Lower lobe of right lung (tissue), 2 donors: ENCODE data around the gene FRMD7. TPM values are rescaled to one million over a fixed set of nuclear protein-coding genes. Genes with fewer than 3 reads are reported as not detected.

Experiments used
- ATAC-seq, 2 donors: fragments of 200-7000 bp; cut with Tn5 transposase; one replicate each; pipeline ENCODE4 v1.9.1; 2020 to 2022; ENCODE audit warnings: mild to moderate bottlenecking in 2 of 2, moderate library complexity in 2 of 2
- DNase-seq: peaks from one replicate; pipeline ENCODE4 v3.0.0-alpha.2; 2020
- H3K27ac ChIP-seq: fragments of 200-600 bp; one replicate; pipeline ENCODE4 v1.8.0; 2022
- H3K27me3 ChIP-seq: fragments of 200-600 bp; one replicate; pipeline ENCODE4 v1.8.0; 2022; ENCODE audit warnings: low read depth
- H3K36me3 ChIP-seq: fragments of 200-600 bp; one replicate; pipeline ENCODE4 v1.8.0; 2022; ENCODE audit warnings: mild to moderate bottlenecking
- H3K4me1 ChIP-seq: fragments of 200-600 bp; one replicate; pipeline ENCODE4 v1.8.0; 2022
- H3K4me3 ChIP-seq: fragments of 200-600 bp; one replicate; pipeline ENCODE4 v1.8.0; 2022; ENCODE audit warnings: mild to moderate bottlenecking
- H3K9me3 ChIP-seq: fragments of 200-600 bp; one replicate; pipeline ENCODE4 v1.8.0; 2022
- intact Hi-C: fragments of 100-400 bp; cut with DNase I; formaldehyde crosslinking; loops from one replicate; pipeline ENCODE4 v1.11.0; 2022
- total RNA-seq: library from RNA; stranded (reverse); fragmentation: NEBNext Ultra II Directional; extraction: Animal tissue kit (Norgen Biotek cat#: 25700); gene quantifications from one replicate; pipeline ENCODE4 v1.2.1, GENCODE V29; 2021
- TF ChIP-seq, protein P1 (sequence below): fragments of 200-600 bp; IDR thresholded peaks from one replicate; pipeline ENCODE4 v1.8.0; 2022; ENCODE audit warnings: antibody characterized with exemption, mild to moderate bottlenecking
- donor health status: DM: no; HTN: yes; CAD: no; lungs with severe emphysema.

Gene FRMD7
- total RNA-seq, 1 donor from 2014 or later: not detected

DNA sequence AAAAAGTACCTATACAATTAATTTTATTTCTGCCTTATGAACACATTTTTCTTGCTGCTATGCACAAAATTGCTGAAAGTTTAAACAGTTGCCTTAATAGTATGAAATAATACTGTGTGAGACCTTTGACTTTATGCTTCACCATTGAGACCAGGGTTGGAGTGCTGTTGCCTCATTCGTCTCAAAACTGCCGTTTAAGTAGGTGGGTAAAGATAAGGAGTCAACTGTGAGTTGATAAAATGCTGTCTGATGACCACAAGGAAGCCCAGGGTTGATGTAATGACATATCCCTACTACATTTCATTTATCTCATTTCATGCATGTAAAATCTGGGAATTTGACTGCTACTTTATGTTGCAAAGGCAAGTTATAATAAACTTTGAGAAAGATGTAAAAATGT lies 81.3 kb downstream of the FRMD7 start:
- TF ChIP-seq, protein P1, sequence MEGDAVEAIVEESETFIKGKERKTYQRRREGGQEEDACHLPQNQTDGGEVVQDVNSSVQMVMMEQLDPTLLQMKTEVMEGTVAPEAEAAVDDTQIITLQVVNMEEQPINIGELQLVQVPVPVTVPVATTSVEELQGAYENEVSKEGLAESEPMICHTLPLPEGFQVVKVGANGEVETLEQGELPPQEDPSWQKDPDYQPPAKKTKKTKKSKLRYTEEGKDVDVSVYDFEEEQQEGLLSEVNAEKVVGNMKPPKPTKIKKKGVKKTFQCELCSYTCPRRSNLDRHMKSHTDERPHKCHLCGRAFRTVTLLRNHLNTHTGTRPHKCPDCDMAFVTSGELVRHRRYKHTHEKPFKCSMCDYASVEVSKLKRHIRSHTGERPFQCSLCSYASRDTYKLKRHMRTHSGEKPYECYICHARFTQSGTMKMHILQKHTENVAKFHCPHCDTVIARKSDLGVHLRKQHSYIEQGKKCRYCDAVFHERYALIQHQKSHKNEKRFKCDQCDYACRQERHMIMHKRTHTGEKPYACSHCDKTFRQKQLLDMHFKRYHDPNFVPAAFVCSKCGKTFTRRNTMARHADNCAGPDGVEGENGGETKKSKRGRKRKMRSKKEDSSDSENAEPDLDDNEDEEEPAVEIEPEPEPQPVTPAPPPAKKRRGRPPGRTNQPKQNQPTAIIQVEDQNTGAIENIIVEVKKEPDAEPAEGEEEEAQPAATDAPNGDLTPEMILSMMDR: no peak

DNA sequence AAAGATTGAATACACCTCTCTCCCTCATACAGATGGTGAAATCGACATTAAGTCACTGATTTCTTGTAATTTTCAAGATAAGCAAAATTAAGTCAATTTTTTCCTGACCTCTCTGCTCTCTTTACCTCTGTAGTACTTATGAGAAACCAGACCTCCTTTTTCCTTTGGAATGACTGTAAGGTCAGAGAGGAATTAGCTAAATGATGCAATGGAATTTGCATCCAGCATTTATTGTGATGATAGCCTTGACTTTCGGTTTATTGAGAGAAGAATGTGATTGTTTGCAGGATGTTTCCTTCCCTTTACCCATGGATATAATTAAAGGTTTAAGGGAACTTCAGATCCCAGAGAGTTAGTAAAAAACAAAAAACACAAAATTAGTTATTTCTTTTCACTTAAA lies 82.4 kb downstream of the FRMD7 start:
- H3K27me3 ChIP-seq: no peaks in the 10 kb centered on the region
- intact Hi-C loops: no loop called here

More for the DNA sequence above, 81.3 kb downstream of the FRMD7 start:
- intact Hi-C loops: no loop called here
- Histone ChIP-seq H3K27ac (no peak overlapping the region), H3K4me1 (no peaks in the 10 kb centered on the region), H3K9me3 (no peaks in the 10 kb centered on the region), H3K36me3 (no peaks in the 10 kb centered on the region), H3K4me3 (no peak overlapping the region), H3K27me3 (no peaks in the 10 kb centered on the region)
- DNase-seq (no peak), ATAC-seq (no peak)

DNA sequence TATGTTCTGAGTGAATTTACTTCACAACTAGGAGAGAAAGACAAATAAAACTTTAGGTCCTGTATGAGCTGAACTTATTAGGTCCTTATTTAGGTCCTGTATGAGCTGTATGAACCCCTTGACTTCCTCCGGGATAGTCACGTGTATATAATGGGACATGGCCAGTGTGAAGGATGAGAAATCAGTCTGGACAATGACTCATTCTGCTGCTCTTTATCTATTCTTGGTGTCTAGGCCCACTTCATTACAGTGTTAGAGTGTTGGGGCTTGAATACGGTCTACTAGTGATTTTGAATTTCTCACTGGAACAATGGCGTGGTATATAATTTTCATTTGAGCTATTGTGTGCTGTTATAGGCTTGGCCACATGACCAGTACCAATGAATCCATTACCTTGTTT lies 82.9 kb downstream of the FRMD7 start:
- no peak for DNase-seq
- Histone ChIP-seq H3K4me1 (no peaks in the 10 kb centered on the region), H3K9me3 (no peaks in the 10 kb centered on the region), H3K4me3 (no peak overlapping the region), H3K27ac (no peak overlapping the region), H3K36me3 (no peaks in the 10 kb centered on the region), H3K27me3 (no peaks in the 10 kb centered on the region)
- TF ChIP-seq, protein P1: no peak
- intact Hi-C loops: no loop called here
- ATAC-seq: no peak

More for the DNA sequence above, 82.4 kb downstream of the FRMD7 start:
- H3K36me3 ChIP-seq: no peaks in the 10 kb centered on the region
- TF ChIP-seq, protein P1: no peak
- no peaks in the 10 kb centered on the region for H3K4me1 ChIP-seq
- no peaks in the 10 kb centered on the region for H3K9me3 ChIP-seq
- ATAC-seq (no peak), DNase-seq (no peak)
- no peak overlapping the region for H3K27ac ChIP-seq
- no peak overlapping the region for H3K4me3 ChIP-seq

DNA sequence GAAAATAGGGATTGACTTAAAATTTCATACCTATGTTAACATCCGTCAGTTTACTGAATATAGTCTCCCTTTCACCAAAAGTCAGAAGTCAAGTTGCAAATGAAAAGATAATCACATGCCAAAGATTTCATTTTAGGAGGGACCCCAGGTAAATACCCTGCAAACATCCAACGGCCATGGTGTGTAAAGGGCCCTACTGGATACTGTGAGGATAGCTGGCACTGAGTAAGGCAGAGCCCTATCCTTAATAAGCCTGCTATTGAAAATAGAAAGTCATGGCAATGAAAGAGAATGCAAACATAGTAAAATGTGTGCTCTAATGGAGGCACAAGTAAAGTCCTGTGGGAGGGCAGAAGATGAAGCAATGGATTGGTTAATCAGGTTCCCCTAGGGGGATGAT lies 83.8 kb downstream of the FRMD7 start:
- Histone ChIP-seq H3K4me1 (no peaks in the 10 kb centered on the region), H3K36me3 (no peaks in the 10 kb centered on the region), H3K4me3 (no peak overlapping the region), H3K27ac (no peak overlapping the region), H3K27me3 (no peaks in the 10 kb centered on the region), H3K9me3 (no peaks in the 10 kb centered on the region)
- DNase-seq (no peak), ATAC-seq (no peak)
- intact Hi-C loops: no loop called here
- TF ChIP-seq, protein P1: no peak

DNA sequence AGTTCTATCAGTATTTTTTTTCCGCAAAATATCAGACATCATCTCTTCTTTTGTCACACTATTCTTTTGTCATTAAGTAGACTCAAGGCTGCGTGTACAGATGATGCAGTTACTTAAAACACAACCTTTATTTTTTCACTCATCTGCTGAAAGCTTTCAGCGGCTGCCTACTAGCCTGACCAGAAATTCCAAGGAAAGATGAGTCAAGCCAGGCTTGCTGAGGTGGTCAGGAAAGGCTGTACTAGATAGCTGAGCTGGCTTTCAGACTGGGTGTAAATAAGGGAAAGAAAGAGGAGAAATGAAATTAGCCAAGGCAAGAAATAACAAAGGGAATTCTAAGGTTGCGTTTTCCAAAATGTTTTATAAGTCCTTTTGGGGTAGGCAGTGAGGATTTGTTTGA lies 86.8 kb downstream of the FRMD7 start:
- DNase-seq: no peak
- H3K4me1 ChIP-seq: no peaks in the 10 kb centered on the region
- H3K4me3 ChIP-seq: no peak overlapping the region
- no peak for ATAC-seq
- H3K27ac ChIP-seq: no peak overlapping the region
- intact Hi-C loops: no loop called here
- no peaks in the 10 kb centered on the region for H3K9me3 ChIP-seq
- no peaks in the 10 kb centered on the region for H3K36me3 ChIP-seq
- TF ChIP-seq, protein P1: no peak
- no peaks in the 10 kb centered on the region for H3K27me3 ChIP-seq

DNA sequence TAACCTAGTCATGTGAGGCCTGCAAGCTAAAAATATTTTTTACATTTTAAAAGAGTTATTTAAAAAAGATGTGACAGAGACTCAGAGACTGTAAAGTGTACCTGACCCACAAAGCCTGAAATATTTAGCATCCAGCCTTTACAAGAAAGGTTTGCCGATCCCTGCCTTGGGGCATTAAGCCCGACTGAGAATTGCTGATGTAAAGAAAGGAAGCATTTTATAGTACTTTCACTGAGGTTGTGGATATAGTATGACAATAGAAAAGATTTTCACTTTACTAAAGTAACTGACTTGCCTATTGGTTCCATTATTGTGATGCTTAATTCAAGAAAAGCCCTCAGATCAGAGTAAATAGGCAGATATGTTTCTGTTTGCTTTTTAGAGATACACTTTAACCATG lies 87.8 kb downstream of the FRMD7 start:
- Histone ChIP-seq H3K27me3 (no peaks in the 10 kb centered on the region), H3K9me3 (no peaks in the 10 kb centered on the region), H3K27ac (no peak overlapping the region), H3K4me3 (no peak overlapping the region), H3K36me3 (no peaks in the 10 kb centered on the region), H3K4me1 (no peaks in the 10 kb centered on the region)
- TF ChIP-seq, protein P1: no peak
- DNase-seq (no peak), ATAC-seq (no peak)
- intact Hi-C loops: no loop called here
